ENCODE measurements around the gene CALU.

DNA sequence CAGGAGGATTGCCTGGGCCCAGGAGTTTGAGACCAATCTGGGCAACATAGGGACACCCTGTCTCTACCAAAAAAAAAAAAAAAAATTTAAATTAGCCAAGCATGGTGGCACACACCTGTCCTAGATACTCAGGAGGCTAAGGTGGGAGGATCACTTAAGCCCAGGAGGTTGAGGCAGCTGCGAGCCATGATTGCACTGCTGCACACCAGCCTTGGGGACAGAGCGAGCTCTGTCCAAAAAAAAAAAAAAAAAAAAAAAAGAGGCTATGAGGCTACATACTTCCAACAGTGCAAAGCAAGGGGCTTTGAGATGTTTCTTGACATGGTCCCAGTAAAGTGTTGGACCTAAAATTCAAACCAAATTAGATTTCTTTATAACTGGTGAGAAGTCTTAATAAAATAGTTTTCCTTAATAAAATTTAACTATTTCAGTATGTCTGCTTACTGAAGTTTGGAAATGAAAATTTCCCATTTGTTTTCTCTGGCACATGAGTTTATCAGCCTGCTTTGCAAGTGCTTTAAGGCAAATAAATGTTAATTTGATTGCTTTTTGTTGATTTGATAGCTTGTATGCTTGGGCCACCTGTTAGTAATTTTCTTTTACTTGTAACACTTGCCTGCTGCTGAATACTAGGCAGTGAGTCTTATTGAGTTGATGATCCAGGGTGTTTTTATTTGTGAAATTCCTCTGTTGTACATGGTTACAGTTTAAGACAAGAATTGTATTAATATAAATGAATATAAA, 16.1 kb downstream of the CALU start:
- TF ChIP-seq, protein P1, sequence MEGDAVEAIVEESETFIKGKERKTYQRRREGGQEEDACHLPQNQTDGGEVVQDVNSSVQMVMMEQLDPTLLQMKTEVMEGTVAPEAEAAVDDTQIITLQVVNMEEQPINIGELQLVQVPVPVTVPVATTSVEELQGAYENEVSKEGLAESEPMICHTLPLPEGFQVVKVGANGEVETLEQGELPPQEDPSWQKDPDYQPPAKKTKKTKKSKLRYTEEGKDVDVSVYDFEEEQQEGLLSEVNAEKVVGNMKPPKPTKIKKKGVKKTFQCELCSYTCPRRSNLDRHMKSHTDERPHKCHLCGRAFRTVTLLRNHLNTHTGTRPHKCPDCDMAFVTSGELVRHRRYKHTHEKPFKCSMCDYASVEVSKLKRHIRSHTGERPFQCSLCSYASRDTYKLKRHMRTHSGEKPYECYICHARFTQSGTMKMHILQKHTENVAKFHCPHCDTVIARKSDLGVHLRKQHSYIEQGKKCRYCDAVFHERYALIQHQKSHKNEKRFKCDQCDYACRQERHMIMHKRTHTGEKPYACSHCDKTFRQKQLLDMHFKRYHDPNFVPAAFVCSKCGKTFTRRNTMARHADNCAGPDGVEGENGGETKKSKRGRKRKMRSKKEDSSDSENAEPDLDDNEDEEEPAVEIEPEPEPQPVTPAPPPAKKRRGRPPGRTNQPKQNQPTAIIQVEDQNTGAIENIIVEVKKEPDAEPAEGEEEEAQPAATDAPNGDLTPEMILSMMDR (optimal IDR thresholded peaks at IDR 0.05 in 1 of 3, IDR thresholded peaks at IDR 0.05 in 1 of 3, conservative IDR thresholded peaks at IDR 0.05 in 1 of 3; ENCODE audit: extremely low read depth in 1 of 3, insufficient read depth in 2 of 3, low read length in 3 of 3) = no peak
- TF ChIP-seq EZH2 (IDR thresholded peaks at IDR 0.05; ENCODE audit: low read length) = no peak

Data from keratinocyte (primary cell).